Ishikawa (cell line): ENCODE measurements around the gene IL1RL2.

Source experiments
- CEBPB ChIP-seq: IDR thresholded peaks from 2 replicates; pipeline ENCODE4 v1.6.1; 2012
- CREB1 ChIP-seq: IDR thresholded peaks from 2 replicates; pipeline ENCODE4 v1.6.1; 2012; ENCODE audit warnings: low read depth
- EGR1 ChIP-seq: IDR thresholded peaks from 2 replicates; pipeline ENCODE4 v1.6.1; 2012
- EP300 ChIP-seq: IDR thresholded peaks from 2 replicates; pipeline ENCODE4 v1.6.1; 2012; ENCODE audit warnings: borderline replicate concordance
- FOXM1 ChIP-seq: IDR thresholded peaks from 2 replicates; pipeline ENCODE4 v1.6.1; 2012; ENCODE audit warnings: low read depth, borderline replicate concordance
- MAX ChIP-seq: IDR thresholded peaks from 2 replicates; pipeline ENCODE4 v1.6.1; 2012
- NFIC ChIP-seq: IDR thresholded peaks from 2 replicates; pipeline ENCODE4 v1.6.1; 2012
- RAD21 ChIP-seq: IDR thresholded peaks from 2 replicates; pipeline ENCODE4 v1.6.1; 2012; ENCODE audit warnings: low read depth
- TAF1 ChIP-seq: IDR thresholded peaks from 2 replicates; pipeline ENCODE4 v1.6.1; 2012; ENCODE audit warnings: low read depth, mild to moderate bottlenecking
- TCF12 ChIP-seq: IDR thresholded peaks from 2 replicates; pipeline ENCODE4 v1.6.1; 2012; ENCODE audit warnings: low read depth
- TEAD4 ChIP-seq: IDR thresholded peaks from 2 replicates; pipeline ENCODE4 v1.6.1; 2012
- USF1 ChIP-seq: IDR thresholded peaks from 2 replicates; pipeline ENCODE4 v1.6.1; 2012
- YY1 ChIP-seq: IDR thresholded peaks from 2 replicates; pipeline ENCODE4 v1.6.1; 2012; ENCODE audit warnings: low read depth
- ZBTB7A ChIP-seq: IDR thresholded peaks from 2 replicates; pipeline ENCODE4 v1.6.1; 2012; ENCODE audit warnings: low read depth
- TF ChIP-seq, protein P1 (sequence below): IDR thresholded peaks from 2 replicates; pipeline ENCODE4 v1.6.1; 2012; ENCODE audit warnings: low read depth, mild to moderate bottlenecking

The IL1RL2 gene

GRCh38 chr2:102238039-102238756 is 51.4 kb downstream of the IL1RL2 start:
- TF ChIP-seq EP300 (no peak), MAX (no peak), ZBTB7A (no peak), RAD21 (no peak), TAF1 (no peak), TEAD4 (no peak), CEBPB (no peak), USF1 (no peak), CREB1 (no peak)

- TF ChIP-seq NFIC (no peak), EGR1 (no peak), TAF1 (no peak), USF1 (no peak), RAD21 (no peak), TCF12 (no peak), YY1 (no peak), CEBPB (no peak), FOXM1 (no peak), EP300 (no peak), MAX (no peak), TEAD4 (no peak), CREB1 (no peak), ZBTB7A (no peak)
- TF ChIP-seq, protein P1, sequence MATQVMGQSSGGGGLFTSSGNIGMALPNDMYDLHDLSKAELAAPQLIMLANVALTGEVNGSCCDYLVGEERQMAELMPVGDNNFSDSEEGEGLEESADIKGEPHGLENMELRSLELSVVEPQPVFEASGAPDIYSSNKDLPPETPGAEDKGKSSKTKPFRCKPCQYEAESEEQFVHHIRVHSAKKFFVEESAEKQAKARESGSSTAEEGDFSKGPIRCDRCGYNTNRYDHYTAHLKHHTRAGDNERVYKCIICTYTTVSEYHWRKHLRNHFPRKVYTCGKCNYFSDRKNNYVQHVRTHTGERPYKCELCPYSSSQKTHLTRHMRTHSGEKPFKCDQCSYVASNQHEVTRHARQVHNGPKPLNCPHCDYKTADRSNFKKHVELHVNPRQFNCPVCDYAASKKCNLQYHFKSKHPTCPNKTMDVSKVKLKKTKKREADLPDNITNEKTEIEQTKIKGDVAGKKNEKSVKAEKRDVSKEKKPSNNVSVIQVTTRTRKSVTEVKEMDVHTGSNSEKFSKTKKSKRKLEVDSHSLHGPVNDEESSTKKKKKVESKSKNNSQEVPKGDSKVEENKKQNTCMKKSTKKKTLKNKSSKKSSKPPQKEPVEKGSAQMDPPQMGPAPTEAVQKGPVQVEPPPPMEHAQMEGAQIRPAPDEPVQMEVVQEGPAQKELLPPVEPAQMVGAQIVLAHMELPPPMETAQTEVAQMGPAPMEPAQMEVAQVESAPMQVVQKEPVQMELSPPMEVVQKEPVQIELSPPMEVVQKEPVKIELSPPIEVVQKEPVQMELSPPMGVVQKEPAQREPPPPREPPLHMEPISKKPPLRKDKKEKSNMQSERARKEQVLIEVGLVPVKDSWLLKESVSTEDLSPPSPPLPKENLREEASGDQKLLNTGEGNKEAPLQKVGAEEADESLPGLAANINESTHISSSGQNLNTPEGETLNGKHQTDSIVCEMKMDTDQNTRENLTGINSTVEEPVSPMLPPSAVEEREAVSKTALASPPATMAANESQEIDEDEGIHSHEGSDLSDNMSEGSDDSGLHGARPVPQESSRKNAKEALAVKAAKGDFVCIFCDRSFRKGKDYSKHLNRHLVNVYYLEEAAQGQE, result no peak
These were observed 52.0 kb downstream of the IL1RL2 start for GRCh38 chr2:102238778-102239177.

DNA sequence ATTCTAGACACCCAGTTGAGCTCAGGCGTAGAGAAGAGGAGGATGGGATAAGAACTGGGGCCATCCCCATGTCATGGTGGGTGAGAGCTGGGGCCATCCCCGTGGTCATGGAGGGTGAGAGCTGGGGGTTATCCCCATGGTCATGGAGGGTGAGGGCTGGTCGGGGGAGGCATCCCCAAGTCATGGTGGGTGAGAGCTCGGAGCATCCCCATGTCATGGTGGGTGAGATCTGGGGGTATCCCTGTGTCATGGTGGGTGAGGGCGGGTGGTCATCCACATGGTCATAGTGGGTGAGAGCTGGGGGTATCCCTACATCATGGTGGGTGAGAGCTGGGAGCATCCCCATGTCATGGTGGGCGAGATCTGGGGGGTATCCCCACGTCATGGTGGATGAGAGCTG is 52.5 kb downstream of the IL1RL2 start:
- TF ChIP-seq FOXM1, result no peak

GRCh38 chr2:102240640-102241370 is 54.0 kb downstream of the IL1RL2 start:
- TF ChIP-seq CEBPB, result no peak
- TF ChIP-seq MAX, result 0 out of 2 replicates have a peak, but pooled peaks have one; percentile 32
- TF ChIP-seq, protein P1, result peak; percentile 62
- TF ChIP-seq CREB1, result no peak
- TF ChIP-seq TCF12, result 0 out of 2 replicates have a peak, but pooled peaks have one; percentile 17
- peak; percentile 96 for TF ChIP-seq RAD21

DNA sequence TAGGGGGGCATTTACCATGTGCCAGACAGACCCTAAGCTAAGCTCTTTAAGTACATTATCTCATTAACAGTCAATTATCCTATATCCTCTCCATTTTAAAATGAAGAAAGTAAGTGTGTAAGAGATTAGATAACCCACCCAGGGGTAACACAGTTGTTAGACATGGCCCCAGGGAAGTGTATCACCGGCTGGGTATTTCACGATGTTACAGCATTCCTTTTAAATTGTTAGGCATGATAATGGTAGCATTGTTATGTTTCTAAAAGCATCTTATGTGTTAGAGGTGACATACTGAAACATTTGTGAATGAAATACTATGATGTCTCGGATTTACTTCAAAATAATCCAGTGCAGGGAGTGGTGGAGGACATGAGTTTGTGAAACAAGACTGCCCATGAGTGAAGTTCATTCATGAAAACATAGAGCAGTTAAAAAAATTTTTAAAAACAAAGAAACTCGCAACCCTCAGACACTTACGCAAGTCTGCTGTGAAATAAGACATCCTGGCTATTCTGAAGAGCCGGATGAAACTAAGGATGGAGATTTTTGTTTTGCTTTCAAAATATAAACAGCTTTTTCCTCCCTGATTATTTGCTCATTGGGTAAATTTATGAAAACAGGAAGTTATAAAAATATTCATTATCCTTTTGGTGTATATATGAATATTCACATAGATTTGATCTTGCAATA is 54.9 kb downstream of the IL1RL2 start:
- TF ChIP-seq, protein P1, result no peak
- no peak for TF ChIP-seq RAD21
- TF ChIP-seq CEBPB, result no peak
- no peak for TF ChIP-seq ZBTB7A
- TF ChIP-seq TEAD4, result no peak
- TF ChIP-seq MAX, result no peak
- TF ChIP-seq USF1, result no peak
- TF ChIP-seq NFIC, result no peak
- no peak for TF ChIP-seq TAF1
- no peak for TF ChIP-seq TCF12
- TF ChIP-seq FOXM1, result no peak
- no peak for TF ChIP-seq EP300
- no peak for TF ChIP-seq CREB1
